RWPE2 (cell line): ENCODE measurements around the gene CAPN8.

Experiments used
- ATAC-seq: fragments of 200-7000 bp; cut with Tn5 transposase; 3 replicates; pipeline ENCODE4 v1.9.1; 2021; ENCODE audit warnings: low read depth
- DNase-seq: peaks from one replicate; pipeline ENCODE4 v3.0.0-alpha.2; 2020; ENCODE audit warnings: low spot score
- H3K27ac ChIP-seq: fragments of 450-650 bp; 2 replicates; pipeline ENCODE4 v1.5.1; 2017; ENCODE audit warnings: mild to moderate bottlenecking; ENCODE audit not compliant: poor library complexity, severe bottlenecking
- H3K27me3 ChIP-seq: fragments of 250-450 bp; sonication (Bioruptor Pico); 2 replicates; pipeline ENCODE4 v1.5.1; 2021; ENCODE audit warnings: mild to moderate bottlenecking, moderate library complexity; ENCODE audit not compliant: insufficient read depth, poor library complexity, severe bottlenecking
- H3K36me3 ChIP-seq: fragments of 250-450 bp; sonication (Bioruptor Pico); 2 replicates; pipeline ENCODE4 v1.5.1; 2020; ENCODE audit warnings: low read depth, mild to moderate bottlenecking, moderate library complexity
- H3K4me1 ChIP-seq: fragments of 250-450 bp; sonication (Bioruptor Pico); 2 replicates; pipeline ENCODE4 v1.5.1; 2021; ENCODE audit warnings: mild to moderate bottlenecking, moderate library complexity; ENCODE audit not compliant: insufficient read depth, poor library complexity, severe bottlenecking
- H3K4me3 ChIP-seq: fragments of 250-450 bp; sonication (Bioruptor Pico); 2 replicates; pipeline ENCODE4 v1.5.1; 2021; ENCODE audit warnings: mild to moderate bottlenecking, moderate library complexity; ENCODE audit not compliant: severe bottlenecking
- H3K9me3 ChIP-seq: fragments of 250-450 bp; sonication (Bioruptor Pico); 2 replicates; pipeline ENCODE4 v1.5.1; 2021; ENCODE audit warnings: mild to moderate bottlenecking, moderate library complexity; ENCODE audit not compliant: severe bottlenecking
- TF ChIP-seq, protein P1 (sequence below): fragments of 450-650 bp; IDR thresholded peaks from one replicate; pipeline ENCODE4 v1.5.1; 2017; ENCODE audit warnings: mild to moderate bottlenecking, moderate library complexity; ENCODE audit not compliant: poor library complexity, severe bottlenecking

The CAPN8 gene

DNA sequence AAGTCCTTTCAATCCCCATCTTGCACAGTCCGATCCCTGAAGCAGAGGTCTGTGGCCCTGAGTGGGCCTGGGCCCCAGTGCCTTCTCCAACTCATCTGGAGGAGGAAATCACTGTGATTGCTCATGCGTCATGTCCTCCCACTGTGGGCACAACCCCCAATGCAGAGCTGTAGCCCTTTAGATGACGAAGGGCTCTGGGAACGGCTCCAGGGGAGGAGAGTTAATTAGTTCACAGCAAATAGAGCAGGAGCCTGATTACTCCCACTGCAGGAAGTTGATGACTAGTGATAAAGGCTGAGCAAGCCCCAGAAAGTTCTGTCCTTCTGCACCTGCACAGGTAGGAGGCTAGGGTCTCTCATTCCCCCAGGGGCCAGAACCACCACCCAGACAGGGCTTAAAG is 160.8 kb downstream of the CAPN8 start:
- Histone ChIP-seq H3K4me3 (no peak overlapping the region), H3K27ac (peak overlapping the region; percentile 13), H3K27me3 (no peaks in the 10 kb centered on the region), H3K9me3 (no peaks in the 10 kb centered on the region), H3K36me3 (no peaks in the 10 kb centered on the region), H3K4me1 (peaks cover 10% of the 10 kb centered on the region)
- DNase-seq (no peak), ATAC-seq (peak; percentile 60)
- TF ChIP-seq, protein P1, sequence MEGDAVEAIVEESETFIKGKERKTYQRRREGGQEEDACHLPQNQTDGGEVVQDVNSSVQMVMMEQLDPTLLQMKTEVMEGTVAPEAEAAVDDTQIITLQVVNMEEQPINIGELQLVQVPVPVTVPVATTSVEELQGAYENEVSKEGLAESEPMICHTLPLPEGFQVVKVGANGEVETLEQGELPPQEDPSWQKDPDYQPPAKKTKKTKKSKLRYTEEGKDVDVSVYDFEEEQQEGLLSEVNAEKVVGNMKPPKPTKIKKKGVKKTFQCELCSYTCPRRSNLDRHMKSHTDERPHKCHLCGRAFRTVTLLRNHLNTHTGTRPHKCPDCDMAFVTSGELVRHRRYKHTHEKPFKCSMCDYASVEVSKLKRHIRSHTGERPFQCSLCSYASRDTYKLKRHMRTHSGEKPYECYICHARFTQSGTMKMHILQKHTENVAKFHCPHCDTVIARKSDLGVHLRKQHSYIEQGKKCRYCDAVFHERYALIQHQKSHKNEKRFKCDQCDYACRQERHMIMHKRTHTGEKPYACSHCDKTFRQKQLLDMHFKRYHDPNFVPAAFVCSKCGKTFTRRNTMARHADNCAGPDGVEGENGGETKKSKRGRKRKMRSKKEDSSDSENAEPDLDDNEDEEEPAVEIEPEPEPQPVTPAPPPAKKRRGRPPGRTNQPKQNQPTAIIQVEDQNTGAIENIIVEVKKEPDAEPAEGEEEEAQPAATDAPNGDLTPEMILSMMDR, result no peak

DNA sequence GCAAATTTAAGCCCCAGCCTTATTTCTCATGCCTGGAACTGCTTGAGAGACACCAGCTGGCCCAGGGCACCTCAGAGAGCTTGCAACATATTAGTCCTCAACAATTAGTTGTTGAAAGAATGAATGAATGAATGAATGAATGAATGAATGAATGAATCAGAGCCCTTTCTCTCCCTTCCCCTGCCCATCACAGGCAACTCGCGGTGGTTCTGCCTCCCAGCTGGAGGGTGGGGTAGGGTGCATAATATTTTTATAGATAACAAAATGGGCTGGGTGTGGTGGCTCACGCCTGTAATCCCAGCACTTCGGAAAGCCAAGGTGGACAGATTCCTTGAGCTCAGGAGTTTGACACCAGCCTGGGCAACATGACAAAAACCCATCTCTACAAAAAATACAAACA is 162.2 kb downstream of the CAPN8 start:
- Histone ChIP-seq H3K36me3 (no peaks in the 10 kb centered on the region), H3K9me3 (no peaks in the 10 kb centered on the region), H3K27ac (no peak overlapping the region), H3K4me1 (peaks cover 10% of the 10 kb centered on the region), H3K4me3 (no peak overlapping the region), H3K27me3 (no peaks in the 10 kb centered on the region)
- ATAC-seq (no peak), DNase-seq (no peak)
- TF ChIP-seq, protein P1, result no peak

DNA sequence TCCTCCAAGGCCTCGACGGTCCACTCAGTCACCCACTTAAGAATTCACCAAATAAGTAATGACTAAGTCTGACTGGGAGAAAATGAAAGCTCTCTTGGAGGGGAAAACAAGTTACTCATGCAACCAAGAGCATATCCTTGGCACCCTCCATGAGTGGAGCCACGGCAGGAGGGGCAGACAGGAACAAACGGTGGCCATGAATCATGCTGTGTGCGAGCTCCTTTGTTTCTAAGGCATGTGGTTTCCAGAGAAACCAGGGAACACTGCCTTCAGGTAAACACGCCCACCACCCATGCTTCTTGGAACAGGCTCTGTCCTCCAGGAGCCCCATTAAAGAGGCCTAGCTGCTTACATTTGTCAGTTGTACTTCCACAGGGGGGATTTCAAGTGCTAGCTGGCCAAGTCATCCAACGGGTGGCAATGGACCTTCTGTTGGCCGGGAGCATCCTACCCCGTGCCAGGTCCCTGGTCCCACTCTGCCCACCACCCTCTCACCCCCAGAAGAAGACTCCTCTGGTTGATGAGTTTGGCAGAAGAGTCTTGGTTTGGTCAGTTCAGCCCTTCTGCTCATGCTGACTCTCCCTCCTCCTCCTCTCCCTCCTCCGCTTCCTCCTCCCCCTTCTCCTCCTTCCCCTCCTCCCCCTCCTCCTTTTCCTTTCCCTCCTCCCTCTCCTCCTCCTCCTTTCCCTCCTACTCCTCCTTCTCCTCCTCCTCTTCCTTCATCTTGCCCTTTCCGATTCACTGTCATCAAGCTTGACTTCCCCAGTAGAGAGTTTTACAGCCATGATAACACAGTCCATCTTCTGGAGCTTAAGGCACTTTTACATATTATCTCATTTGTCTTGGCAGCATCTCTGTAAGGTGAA is 164.7 kb downstream of the CAPN8 start:
- peak; percentile 89 for DNase-seq
- peak; percentile 96 for ATAC-seq

DNA sequence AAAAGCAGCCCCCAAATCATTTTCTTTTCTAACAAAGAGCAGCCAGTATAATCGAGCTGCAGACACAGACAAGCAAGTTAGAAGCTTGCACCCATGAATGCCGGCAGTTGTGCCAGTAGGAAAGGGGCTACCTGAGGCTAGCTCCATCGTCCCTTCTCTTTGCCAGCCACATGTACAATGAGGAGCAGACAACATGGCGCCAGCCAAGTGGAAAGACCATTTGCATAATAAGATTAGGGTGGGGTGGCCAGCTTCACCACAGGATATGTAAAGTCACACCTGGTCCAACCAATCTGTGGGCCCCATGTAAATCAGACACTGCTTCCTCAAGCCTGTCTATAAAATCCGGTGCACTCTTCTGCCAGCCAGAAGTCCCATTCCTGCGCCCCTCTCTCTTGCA is 168.6 kb downstream of the CAPN8 start:
- H3K4me1 ChIP-seq, result peaks cover 10% of the 10 kb centered on the region
- H3K9me3 ChIP-seq, result no peaks in the 10 kb centered on the region
- H3K27me3 ChIP-seq, result no peaks in the 10 kb centered on the region
- ATAC-seq (no peak), DNase-seq (no peak)
- H3K27ac ChIP-seq, result no peak overlapping the region
- H3K36me3 ChIP-seq, result no peaks in the 10 kb centered on the region
- TF ChIP-seq, protein P1, result no peak
- no peak overlapping the region for H3K4me3 ChIP-seq

More for the DNA sequence above, 164.7 kb downstream of the CAPN8 start:
- H3K36me3 ChIP-seq, result no peaks in the 10 kb centered on the region
- peaks cover 10% of the 10 kb centered on the region for H3K4me1 ChIP-seq
- no peaks in the 10 kb centered on the region for H3K9me3 ChIP-seq
- TF ChIP-seq, protein P1, result no peak
- peak overlapping the region; percentile 48 for H3K27ac ChIP-seq
- H3K4me3 ChIP-seq, result no peak overlapping the region
- H3K27me3 ChIP-seq, result no peaks in the 10 kb centered on the region

DNA sequence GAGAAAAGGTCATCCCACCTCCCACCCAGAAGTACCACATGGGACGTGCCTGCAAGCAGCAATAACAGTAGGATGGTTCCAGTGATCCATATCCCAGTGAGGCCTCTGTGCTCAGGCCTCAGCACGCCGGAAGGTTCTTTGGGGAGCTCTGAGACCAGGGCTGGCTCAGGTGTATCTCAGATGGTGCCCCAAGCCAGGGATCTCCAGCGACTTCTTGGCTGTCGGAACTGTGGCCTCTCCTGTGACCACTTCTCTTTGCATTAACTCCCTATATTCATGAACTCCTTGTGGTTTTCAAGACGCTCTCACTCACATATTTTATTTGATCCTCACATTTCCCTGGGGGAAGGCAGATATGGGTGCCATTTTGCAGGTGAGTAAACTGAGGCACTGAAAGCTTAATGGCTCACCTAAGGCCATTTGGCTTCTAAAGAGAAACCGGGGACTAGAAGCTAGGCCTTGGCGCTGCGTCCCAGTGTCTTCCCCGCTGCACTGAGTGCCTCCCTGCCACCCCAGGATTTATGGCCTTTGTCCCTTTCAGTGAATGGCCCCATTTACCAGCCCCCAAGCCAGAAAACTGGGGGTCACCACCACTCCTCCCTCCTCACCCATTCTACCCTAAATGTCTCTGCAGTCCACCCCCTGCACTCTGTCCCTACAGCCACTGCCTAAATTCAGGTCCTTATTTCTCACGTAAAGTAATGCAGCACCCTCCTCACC is 170.4 kb downstream of the CAPN8 start:
- TF ChIP-seq, protein P1, result no peak
- no peaks in the 10 kb centered on the region for H3K9me3 ChIP-seq
- no peaks in the 10 kb centered on the region for H3K36me3 ChIP-seq
- H3K27ac ChIP-seq, result no peak overlapping the region
- no peak for DNase-seq
- H3K27me3 ChIP-seq, result no peaks in the 10 kb centered on the region
- no peak overlapping the region for H3K4me3 ChIP-seq
- no peak for ATAC-seq
- peaks cover under 1% of the 10 kb centered on the region for H3K4me1 ChIP-seq
